Activated CD8-positive, alpha-beta memory T cell treated with anti-CD3 and anti-CD28 coated beads, Interleukin-2, amount 50 U/mL, for 1 hour (primary cell): Measurements from ENCODE around the gene DNMT1.
"Not testable (repeated sequence)": the region's sequence is repeated elsewhere in the genome, so short reads cannot be mapped to it uniquely, and the experiment has no call there.

Experiments
- DNase-seq: peaks from one replicate; pipeline ENCODE4 v3.0.0-alpha.2; 2020; ENCODE audit errors: extremely low read depth

Gene DNMT1

DNA sequence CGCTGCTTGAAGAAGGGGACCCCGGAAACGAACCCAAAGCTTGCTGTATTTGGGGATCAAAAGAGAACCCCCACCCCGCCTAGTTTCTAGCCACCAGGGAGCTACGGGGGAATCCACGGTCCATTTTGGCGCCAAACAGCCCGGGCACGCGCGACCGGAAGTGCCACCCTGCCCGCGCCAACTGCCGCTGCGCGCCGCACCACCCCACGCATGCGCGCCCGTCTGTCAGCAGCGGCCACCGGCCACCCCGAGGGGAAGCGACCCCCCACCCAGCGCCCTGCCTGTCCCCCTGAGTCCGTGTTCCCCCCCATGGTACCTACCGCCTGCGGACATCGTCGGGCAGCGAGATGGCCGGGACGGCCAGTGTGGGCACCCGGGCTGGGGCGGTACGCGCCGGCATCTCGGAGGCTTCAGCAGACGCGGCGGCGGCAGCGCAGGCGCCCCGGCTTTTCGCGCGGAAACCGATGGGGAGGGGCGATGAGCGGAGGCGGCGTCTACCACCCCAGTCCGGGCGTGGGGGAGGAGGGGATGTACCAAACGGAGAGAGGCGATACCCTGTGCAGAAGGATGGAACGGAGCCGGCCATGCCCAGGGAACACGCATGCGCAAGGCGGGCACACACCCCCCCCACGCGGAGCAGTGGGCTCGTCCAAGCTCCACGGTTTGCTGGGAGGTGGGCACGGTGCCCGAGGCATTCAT is at the start of gene DNMT1:
DNMT1 (minus strand) TSS at position 454 of the 699 bp plus-strand sequence; CDS start at position 400, 54 bp downstream.
- DNase-seq: peak; percentile 85

- DNase-seq: no peak
Measured at GRCh38 chr19:10243606-10244005, 48.9 kb upstream of the DNMT1 start.

DNA sequence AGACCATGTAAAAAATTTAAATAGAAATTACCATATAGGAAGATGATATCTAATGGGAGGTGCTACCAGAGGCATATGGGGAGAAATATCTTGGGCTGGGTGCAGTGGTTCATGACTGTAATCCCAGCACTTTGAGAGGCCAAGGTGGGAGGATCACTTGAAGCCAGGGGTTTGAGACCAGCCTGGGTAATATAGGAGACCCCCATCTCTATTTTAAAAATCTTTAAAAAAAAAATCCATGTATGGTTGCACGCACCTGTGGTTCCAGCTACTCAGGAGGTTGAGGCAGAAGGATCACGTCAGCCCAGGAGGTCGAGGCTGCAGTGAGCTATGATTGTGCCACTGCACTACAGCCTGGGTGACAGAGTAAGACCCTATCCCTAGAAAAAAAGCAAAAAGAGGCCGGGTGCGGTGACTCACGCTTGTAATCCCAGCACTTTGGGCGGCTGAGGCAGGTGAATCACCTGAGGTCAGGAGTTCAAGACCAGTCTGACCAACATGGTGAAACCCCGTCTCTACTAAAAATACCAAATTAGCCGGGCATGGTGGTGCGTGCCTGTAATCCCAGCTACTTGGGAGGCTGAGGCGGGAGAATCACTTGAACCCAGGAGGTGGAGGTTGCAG is 47.2 kb upstream of the DNMT1 start:
- not testable (repeated sequence) for DNase-seq

DNA sequence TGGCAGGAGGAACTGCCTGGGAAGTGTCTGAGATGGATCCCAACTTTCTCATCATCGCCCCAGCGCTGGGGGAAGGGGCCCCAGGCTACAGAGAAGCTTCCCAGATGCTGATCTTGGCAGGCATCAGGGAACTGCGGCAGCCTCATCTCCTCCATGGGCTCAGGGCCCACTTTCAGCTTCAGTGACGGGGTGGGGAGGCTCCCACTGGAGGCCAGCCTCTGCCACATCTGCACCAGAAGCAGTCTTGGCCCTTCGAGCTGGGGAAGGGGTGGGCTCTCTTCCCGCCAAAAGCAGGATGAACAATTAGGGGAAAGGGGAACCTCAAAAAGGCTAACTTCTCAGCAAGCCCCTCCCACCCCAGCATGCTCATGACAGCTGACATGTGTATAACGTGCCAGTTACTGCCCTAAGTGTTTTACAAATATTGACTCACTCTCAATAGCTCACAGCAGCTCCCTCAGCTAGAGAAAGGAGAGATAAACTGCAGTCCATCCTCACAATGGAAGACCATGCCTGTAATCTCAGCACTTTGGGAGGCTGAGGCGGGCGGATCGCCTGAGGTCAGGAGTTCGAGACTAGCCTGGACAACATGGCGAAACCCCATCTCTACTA is 43.5 kb upstream of the DNMT1 start:
- DNase-seq: no peak

GRCh38 chr19:10237702-10238101 is 42.9 kb upstream of the DNMT1 start:
- DNase-seq: no peak

DNA sequence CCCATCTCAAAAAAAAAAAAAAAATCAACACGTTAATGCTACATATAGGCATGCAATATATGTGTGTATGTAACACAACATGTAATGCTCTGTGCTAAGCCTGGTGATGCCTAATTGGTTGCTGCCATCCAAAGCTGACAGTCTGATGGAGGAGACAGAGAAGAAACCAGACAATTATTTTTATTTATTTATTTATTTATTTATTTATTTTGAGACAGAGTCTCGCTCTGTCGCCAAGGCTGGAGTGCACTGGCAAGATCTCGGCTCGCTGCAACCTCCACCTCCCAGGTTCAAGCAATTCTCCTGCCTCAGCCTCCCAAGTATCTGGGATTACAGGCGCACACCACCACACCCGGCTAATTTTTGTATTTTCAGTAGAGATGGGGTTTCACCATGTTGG is 40.7 kb upstream of the DNMT1 start:
- not testable (repeated sequence) for DNase-seq

DNA sequence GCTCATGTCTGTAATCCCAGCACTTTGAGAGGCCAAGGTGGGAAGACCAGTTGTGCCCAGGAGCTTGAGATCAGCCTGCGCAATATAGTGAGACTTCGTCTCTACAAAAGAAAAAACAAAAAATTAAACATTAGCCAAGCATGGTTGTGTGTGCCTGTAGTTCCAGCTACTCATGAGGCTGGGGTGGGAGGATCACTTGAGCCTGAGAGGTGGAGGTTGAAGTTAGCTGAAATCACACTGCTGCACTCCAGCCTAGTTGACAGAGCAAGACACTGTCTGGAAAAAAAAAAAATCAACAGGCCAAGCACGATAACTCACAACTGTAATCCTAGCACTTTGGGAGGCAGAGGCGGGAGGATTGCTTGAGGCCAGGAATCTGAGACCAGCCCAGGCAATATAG is 40.2 kb upstream of the DNMT1 start:
- no peak for DNase-seq

DNA sequence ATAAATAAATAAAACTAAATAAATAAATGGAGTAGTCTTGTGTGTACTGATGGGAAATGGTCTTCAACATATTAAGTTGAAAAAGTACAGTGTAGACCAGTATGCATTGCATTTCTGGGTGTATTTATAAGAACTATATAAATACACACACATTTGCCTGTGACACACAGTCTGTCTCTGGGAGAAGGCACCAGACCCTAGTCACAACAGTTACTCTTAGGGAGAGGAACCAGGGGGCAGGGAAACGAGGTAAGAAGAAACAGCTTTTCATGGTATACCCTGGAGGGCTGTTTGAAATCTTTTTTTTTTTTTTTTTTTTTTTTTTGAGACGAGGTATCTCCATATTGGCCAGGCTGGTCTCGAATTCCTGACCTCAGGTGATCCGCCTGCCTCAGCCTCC is 39.2 kb upstream of the DNMT1 start:
- no peak for DNase-seq

DNA sequence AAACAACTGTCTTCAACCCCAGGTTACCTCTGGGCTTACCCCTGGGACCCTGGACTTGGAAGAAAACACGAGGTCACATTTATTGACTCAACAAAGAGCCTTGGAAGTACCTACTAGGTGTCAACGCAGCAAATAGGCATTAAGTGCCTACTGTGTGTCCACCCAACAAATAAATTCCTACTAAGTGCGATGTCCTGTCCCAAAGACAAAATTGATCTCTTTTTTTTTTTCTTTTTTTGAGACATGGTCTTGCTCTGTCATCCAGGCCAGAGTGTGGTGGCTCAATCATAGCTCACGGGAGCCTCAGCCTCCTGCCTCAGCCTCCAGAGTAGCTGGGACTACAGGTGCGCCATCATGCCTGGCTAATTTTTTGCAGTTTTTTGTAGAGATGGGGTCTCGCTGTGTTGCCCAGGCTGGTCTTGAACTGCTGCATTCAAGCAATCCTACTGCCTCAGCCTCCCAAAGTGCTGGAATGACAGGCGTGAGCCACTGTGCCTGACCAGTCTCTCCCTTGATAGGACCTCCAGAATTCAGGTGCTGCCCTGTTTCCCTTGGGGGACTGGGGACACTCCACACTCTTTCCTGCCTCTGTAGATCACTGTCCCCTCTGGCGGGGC is 37.0 kb upstream of the DNMT1 start:
- DNase-seq: no peak

- no peak for DNase-seq
Measured at GRCh38 chr19:10230861-10231611, 36.3 kb upstream of the DNMT1 start, which contains the start of gene S1PR2. TSS of gene S1PR2 (minus strand) at chr19:10231331. CDS start at chr19:10224905, 6,426 bp downstream.

GRCh38 chr19:10230173-10230860 is 35.6 kb upstream of the DNMT1 start:
- no peak for DNase-seq

- no peak for DNase-seq
Measured at GRCh38 chr19:10228920-10229319, 34.2 kb upstream of the DNMT1 start.

GRCh38 chr19:10228393-10228792 is 33.6 kb upstream of the DNMT1 start:
- DNase-seq: no peak

GRCh38 chr19:10227026-10227971 is 32.5 kb upstream of the DNMT1 start:
- DNase-seq: no peak

- DNase-seq: no peak
Measured at GRCh38 chr19:10226376-10227025, 31.7 kb upstream of the DNMT1 start.

DNA sequence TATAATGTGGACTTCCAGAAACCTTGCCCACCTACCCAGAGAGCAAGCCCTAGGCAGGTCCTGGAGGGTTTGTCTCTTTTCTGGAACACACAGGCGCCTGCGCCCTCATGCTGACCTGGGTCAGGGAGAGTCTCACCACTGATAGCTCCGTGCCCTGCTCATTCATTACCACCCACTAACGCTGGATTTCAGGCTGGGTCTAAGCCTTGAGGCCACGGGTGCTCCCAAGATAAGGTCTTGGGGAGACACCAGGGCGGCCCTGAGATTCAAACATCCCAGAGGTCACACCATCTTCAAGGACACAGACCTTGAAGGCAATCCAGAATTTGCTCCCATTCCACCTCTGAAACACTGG is 31.2 kb upstream of the DNMT1 start:
- DNase-seq: no peak

DNA sequence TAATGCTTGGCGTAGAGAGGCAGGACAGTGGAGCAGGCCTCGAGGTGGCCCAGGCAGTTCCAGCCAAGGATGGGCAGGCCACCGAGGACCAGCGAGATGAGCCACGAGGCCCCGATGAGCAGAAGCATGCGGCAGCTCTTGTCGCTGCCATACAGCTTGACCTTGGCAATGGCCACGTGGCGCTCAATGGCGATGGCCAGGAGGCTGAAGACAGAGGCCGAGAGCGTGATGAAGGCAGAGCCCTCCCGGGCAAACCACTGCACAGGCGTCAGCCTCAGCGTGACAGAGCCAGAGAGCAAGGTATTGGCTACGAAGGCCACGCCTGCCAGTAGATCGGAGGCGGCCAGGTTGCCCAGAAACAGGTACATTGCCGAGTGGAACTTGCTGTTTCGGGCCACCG is 29.6 kb upstream of the DNMT1 start:
- DNase-seq: no peak

GRCh38 chr19:10223488-10224213 is 28.9 kb upstream of the DNMT1 start:
- DNase-seq: no peak
